ENCODE measurements around the gene KRTAP25-1. TPM values are rescaled to one million over a fixed set of nuclear protein-coding genes. Genes with fewer than 3 reads are reported as not detected.

KRTAP25-1 gene
- total and polyA plus RNA-seq, 2 of the 8 experiments (the other 6 are each of a cell fraction or from before 2014, with no cell fraction given): not detected

GRCh38 chr21:30333736-30334135 lies 44.4 kb upstream of the KRTAP25-1 start:
- H2BK20ac ChIP-seq (ENCODE audit: low read length): no peak overlapping the region
- H3K36me3 ChIP-seq (ENCODE audit: control insufficient read depth in 2 of 4, insufficient read depth in 4 of 4, low read length in 3 of 4): no peaks in the 10 kb centered on the region
- no peak overlapping the region for H2BK12ac ChIP-seq (ENCODE audit: low read depth, low read length)
- ChIA-PET CTCF (ENCODE audit: partially characterized antibody) (interaction anchor here (0.7 to 1.3 kb wide), 4 partner anchors 11 to 498 kb away, joined by 3 to 5 read pairs (median 3); no protein-coding TSS in a partner anchor), POLR2A (ENCODE audit: partially characterized antibody) (no interaction called here)
- H3K4ac ChIP-seq (replicated peaks; ENCODE audit: insufficient read length, low read depth, low read length): no peak overlapping the region
- H3K4me1 ChIP-seq (replicated peaks in 1 of 4; ENCODE audit: control insufficient read depth in 3 of 4, insufficient read depth in 4 of 4, low read length in 3 of 4): no peaks in the 10 kb centered on the region
- no peak overlapping the region for H4K8ac ChIP-seq (ENCODE audit: extremely low read depth, insufficient read depth, low read length)
- no peak overlapping the region for H2BK120ac ChIP-seq (replicated peaks; ENCODE audit: low read depth, low read length)
- no peak overlapping the region for H2BK5ac ChIP-seq (ENCODE audit: low read depth, low read length)
- TF ChIP-seq MAFK (IDR thresholded peaks at IDR 0.05; ENCODE audit: low read depth, low read length) (no peak), EZH2 (IDR thresholded peaks at IDR 0.05; ENCODE audit: low read depth, low read length, severe bottlenecking) (no peak), SP2 (IDR thresholded peaks at IDR 0.05; ENCODE audit: low read length) (no peak), CREB1 (IDR thresholded peaks at IDR 0.05) (no peak), TAF7 (optimal IDR thresholded peaks at IDR 0.05; ENCODE audit: borderline replicate concordance, low read depth, low read length) (no peak), RBBP5 (IDR thresholded peaks at IDR 0.05; ENCODE audit: borderline replicate concordance, low read depth, low read length) (no peak), RXRA (IDR thresholded peaks at IDR 0.05; ENCODE audit: insufficient read depth, low read depth, low read length) (no peak), RFX5 (IDR thresholded peaks at IDR 0.05; ENCODE audit: borderline replicate concordance, low read depth, low read length) (no peak)
- TF ChIP-seq, protein P1, sequence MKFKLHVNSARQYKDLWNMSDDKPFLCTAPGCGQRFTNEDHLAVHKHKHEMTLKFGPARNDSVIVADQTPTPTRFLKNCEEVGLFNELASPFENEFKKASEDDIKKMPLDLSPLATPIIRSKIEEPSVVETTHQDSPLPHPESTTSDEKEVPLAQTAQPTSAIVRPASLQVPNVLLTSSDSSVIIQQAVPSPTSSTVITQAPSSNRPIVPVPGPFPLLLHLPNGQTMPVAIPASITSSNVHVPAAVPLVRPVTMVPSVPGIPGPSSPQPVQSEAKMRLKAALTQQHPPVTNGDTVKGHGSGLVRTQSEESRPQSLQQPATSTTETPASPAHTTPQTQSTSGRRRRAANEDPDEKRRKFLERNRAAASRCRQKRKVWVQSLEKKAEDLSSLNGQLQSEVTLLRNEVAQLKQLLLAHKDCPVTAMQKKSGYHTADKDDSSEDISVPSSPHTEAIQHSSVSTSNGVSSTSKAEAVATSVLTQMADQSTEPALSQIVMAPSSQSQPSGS (IDR thresholded peaks at IDR 0.05; ENCODE audit: low read length): no peak
- no peaks in the 10 kb centered on the region for H3K79me1 ChIP-seq (ENCODE audit: low read depth, low read length)
- H4K91ac ChIP-seq (replicated peaks; ENCODE audit: insufficient read length, low read length): no peak overlapping the region
- no peak overlapping the region for H2BK15ac ChIP-seq (ENCODE audit: low read length)
- H3K9me3 ChIP-seq (ENCODE audit: insufficient read depth in 2 of 2, low read depth in 1 of 2, low read length in 1 of 2): no peaks in the 10 kb centered on the region
- H3K27me3 ChIP-seq (replicated peaks in 1 of 4; ENCODE audit: control insufficient read depth in 3 of 4, extremely low read depth in 1 of 4, insufficient read depth in 3 of 4, low read length in 3 of 4): no peaks in the 10 kb centered on the region
- FAIRE-seq (no peak), DNase-seq (ENCODE audit: low read depth in 1 of 2, low spot score in 2 of 2) (no peak)
- H3K4me3 ChIP-seq (ENCODE audit: extremely low read depth in 1 of 4, insufficient read depth in 2 of 4, low read depth in 3 of 4, low read length in 4 of 4): no peak overlapping the region
- no peak overlapping the region for H3K56ac ChIP-seq (replicated peaks; ENCODE audit: insufficient read length, low read depth, low read length)
- no peak overlapping the region for H3K4me2 ChIP-seq (ENCODE audit: insufficient read depth in 1 of 2, low read depth in 2 of 2, low read length in 2 of 2)
- WGBS, 2 experiments (ENCODE audit: extremely low coverage in 1 of 2, insufficient coverage in 1 of 2, insufficient read length in 1 of 2, insufficient replicate concordance in 2 of 2, low coverage in 1 of 2, low lambda C conversion rate in 2 of 2, missing lambda C conversion rate in 1 of 2): 93% methylated on average over 3 of the region's 3 CpGs; no CpG with 5 or more reads in 1 of the 2 experiments
- no peak overlapping the region for H4K5ac ChIP-seq (ENCODE audit: insufficient read length, low read depth, low read length)
- no peaks in the 10 kb centered on the region for H3K79me2 ChIP-seq (ENCODE audit: control insufficient read depth in 1 of 2, insufficient read depth in 2 of 2, low read length in 2 of 2)
- no peak overlapping the region for H2AK5ac ChIP-seq (ENCODE audit: low read depth, low read length)
- H4K20me1 ChIP-seq (replicated peaks in 1 of 2; ENCODE audit: control insufficient read depth in 1 of 2, insufficient read depth in 2 of 2, low read length in 2 of 2): no peaks in the 10 kb centered on the region
- no peak overlapping the region for H3K23ac ChIP-seq (ENCODE audit: insufficient read length)
- H2AFZ ChIP-seq (ENCODE audit: low read length): no peak overlapping the region
- H3K14ac ChIP-seq (ENCODE audit: insufficient read length): no peak overlapping the region
- H3K9ac ChIP-seq (replicated peaks in 1 of 4; ENCODE audit: extremely low read depth in 1 of 4, low read depth in 3 of 4, low read length in 3 of 4): no peak overlapping the region
- no peaks in the 10 kb centered on the region for H3K23me2 ChIP-seq (ENCODE audit: low read depth, low read length)
- no peak overlapping the region for H3K27ac ChIP-seq (ENCODE audit: low read depth, low read length)
- no peak overlapping the region for H3K18ac ChIP-seq (ENCODE audit: extremely low read depth, low read length)
